ENCODE data around the gene BCO1.

DNA sequence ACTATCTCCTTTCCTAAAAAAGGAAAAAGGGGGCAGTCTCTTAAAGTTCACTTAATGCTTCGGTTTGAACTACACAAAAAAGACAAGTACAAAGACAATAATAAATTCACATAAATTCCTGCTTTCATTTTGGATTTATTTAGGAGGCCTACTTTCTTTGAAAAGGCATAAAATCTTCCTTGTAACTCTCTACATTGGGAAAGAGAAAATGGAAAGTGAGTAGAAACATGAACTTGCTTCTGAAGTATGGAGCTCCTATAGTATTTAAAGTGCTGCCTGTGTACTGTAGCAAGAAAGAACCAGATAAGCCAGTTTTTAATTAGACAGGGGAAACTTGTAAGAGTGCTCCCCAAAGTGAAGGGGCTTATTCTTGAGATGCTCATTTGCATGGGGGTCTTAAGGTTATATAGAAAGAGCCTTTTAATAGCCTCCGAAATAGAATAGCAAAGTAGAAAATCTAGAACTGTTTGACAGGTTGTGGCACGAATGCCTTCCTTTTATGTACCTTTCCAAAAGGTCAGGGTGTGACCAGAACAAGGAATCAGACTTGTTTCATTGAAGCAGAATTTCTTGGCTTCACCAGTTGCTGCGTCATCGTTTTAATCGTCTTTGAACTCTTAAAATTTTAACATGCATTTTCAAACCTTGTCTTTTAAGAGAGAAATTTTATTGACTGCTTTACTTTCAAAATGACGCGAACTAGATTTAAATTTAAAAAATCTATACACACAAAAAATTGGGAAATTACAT, 89.1 kb downstream of the BCO1 start:
- TF ChIP-seq L3MBTL2 (conservative IDR thresholded peaks at IDR 0.05) (no peak), SUZ12 (IDR thresholded peaks at IDR 0.05) (no peak), FOXM1 (IDR thresholded peaks at IDR 0.05; ENCODE audit: borderline replicate concordance) (no peak), FOXK2 (IDR thresholded peaks at IDR 0.05) (no peak)

Data from HEK293T (cell line).